Measurements from ENCODE around the gene USH1G.

USH1G gene

DNA sequence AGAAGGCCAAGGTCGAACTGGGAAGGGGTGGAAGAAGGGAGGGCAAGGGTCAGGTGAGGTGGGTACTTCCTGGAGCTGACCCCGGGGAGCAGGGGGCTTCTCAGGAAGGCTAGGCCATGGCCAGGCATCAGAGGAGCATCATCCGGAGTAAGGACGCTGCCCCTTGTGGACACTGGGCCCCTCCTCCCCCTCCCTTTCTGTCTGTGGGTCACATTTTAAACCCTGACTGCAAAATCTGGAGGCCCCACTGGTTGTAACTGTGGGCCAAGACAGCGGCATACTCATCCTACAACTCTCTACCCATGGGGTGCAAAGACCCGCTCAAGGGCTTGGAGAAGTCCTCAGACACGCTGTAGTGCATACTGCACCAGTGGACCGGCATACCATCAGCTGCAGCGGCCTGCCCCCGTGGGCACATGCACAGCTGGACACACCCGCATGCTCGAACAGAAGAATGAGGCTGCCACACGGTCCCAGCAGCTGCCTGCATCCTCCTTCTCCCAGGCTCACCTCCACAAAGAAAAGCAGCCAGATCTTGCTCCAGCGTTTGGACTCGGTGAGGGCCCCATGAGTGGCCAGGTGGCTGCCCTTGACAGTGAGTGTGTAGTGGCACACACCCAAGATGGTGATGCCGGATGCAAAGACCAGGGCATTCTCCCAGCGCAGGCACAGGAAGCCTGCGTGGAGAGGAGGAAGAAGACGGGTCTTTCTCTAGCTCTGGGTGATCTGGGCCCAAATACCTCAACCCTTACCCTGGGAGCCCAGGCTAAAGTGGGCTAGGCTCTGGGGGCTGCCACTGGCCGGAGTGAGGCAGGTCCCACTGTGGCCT lies 30.8 kb downstream of the USH1G start:
- Histone ChIP-seq H4K20me1 (ENCODE audit: insufficient read depth, low read length) (no peaks in the 10 kb centered on the region), H3K4me1 (ENCODE audit: low read length) (no peaks in the 10 kb centered on the region), H3K4me2 (ENCODE audit: low read length) (no peak overlapping the region), H3K27me3 (ENCODE audit: low read depth, low read length) (peaks cover 7% of the 10 kb centered on the region; the same call in 1 of the 2 replicates), H3K4me3 (ENCODE audit: low read length) (no peak overlapping the region), H3K27ac (ENCODE audit: low read length) (no peak overlapping the region), H3K36me3 (replicated peaks; ENCODE audit: low read depth, low read length) (no peaks in the 10 kb centered on the region), H3K9ac (ENCODE audit: low read length) (no peak overlapping the region), H3K9me3 (ENCODE audit: insufficient read depth, low read length) (no peaks in the 10 kb centered on the region), H2AFZ (ENCODE audit: low read depth, low read length) (no peak overlapping the region), H3K79me2 (ENCODE audit: low read length) (no peaks in the 10 kb centered on the region)
- no peak for TF ChIP-seq EZH2phosphoT487 (IDR thresholded peaks at IDR 0.05; ENCODE audit: low read depth)
- TF ChIP-seq, protein P1, sequence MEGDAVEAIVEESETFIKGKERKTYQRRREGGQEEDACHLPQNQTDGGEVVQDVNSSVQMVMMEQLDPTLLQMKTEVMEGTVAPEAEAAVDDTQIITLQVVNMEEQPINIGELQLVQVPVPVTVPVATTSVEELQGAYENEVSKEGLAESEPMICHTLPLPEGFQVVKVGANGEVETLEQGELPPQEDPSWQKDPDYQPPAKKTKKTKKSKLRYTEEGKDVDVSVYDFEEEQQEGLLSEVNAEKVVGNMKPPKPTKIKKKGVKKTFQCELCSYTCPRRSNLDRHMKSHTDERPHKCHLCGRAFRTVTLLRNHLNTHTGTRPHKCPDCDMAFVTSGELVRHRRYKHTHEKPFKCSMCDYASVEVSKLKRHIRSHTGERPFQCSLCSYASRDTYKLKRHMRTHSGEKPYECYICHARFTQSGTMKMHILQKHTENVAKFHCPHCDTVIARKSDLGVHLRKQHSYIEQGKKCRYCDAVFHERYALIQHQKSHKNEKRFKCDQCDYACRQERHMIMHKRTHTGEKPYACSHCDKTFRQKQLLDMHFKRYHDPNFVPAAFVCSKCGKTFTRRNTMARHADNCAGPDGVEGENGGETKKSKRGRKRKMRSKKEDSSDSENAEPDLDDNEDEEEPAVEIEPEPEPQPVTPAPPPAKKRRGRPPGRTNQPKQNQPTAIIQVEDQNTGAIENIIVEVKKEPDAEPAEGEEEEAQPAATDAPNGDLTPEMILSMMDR (IDR thresholded peaks at IDR 0.05; ENCODE audit: low read depth, low read length): no peak

DNA sequence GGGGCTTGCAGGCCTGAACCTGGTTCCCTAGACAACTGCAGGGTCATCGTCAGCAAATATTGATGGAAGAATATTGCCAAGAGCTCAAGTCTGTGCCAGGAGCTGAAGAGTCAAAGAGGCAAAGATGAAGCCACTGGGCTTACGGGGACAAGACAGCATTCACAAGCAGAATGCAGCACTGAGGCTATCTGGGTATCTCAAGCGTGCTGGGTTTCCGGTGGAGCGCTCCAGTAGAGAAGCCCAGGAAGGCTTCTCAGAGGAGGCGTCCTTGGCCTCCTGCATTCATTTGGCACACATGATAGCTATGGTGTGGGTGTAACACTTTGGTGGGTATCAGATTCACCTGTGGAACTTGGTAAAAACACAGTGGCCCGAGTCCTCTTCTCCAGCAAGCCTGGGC lies 32.5 kb downstream of the USH1G start:
- Histone ChIP-seq H3K9me3 (ENCODE audit: insufficient read depth, low read length) (no peaks in the 10 kb centered on the region), H3K27ac (ENCODE audit: low read length) (no peak overlapping the region), H3K36me3 (replicated peaks; ENCODE audit: low read depth, low read length) (no peaks in the 10 kb centered on the region), H2AFZ (ENCODE audit: low read depth, low read length) (no peak overlapping the region), H3K4me3 (ENCODE audit: low read length) (no peak overlapping the region), H3K79me2 (ENCODE audit: low read length) (no peaks in the 10 kb centered on the region), H4K20me1 (ENCODE audit: insufficient read depth, low read length) (no peaks in the 10 kb centered on the region), H3K4me1 (ENCODE audit: low read length) (no peaks in the 10 kb centered on the region), H3K4me2 (ENCODE audit: low read length) (no peak overlapping the region), H3K27me3 (ENCODE audit: low read depth, low read length) (no peaks in the 10 kb centered on the region), H3K9ac (ENCODE audit: low read length) (no peak overlapping the region)
- TF ChIP-seq, protein P1 (IDR thresholded peaks at IDR 0.05; ENCODE audit: low read depth, low read length): no peak
- TF ChIP-seq EZH2phosphoT487 (IDR thresholded peaks at IDR 0.05; ENCODE audit: low read depth): no peak

DNA sequence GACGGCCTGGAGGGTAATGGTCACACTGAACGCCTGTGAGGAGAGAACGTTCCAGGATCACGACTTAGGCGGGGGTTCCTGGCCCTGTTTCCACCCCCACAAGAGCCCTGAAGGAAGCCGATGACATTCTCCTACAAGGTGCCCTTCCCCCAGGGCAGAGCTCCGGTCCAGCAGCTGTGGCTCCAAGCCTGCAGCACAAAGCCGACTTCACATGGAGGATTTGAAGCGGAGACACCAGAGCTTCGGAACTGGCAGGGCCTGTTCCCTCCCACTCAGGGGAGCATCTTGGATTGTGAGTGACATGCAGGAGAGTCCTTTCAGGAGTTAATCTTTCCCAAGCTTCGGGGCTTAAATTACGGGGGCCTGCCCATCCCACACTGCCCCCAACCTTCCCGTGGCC lies 34.6 kb downstream of the USH1G start:
- TF ChIP-seq, protein P1 (IDR thresholded peaks at IDR 0.05; ENCODE audit: low read depth, low read length): no peak
- TF ChIP-seq EZH2phosphoT487 (IDR thresholded peaks at IDR 0.05; ENCODE audit: low read depth): no peak
- no peak overlapping the region for H3K4me3 ChIP-seq (ENCODE audit: low read length)
- H3K79me2 ChIP-seq (ENCODE audit: low read length): no peaks in the 10 kb centered on the region
- no peaks in the 10 kb centered on the region for H3K36me3 ChIP-seq (replicated peaks; ENCODE audit: low read depth, low read length)
- no peak overlapping the region for H3K4me2 ChIP-seq (ENCODE audit: low read length)
- no peak overlapping the region for H3K9ac ChIP-seq (ENCODE audit: low read length)
- no peaks in the 10 kb centered on the region for H3K9me3 ChIP-seq (ENCODE audit: insufficient read depth, low read length)
- no peaks in the 10 kb centered on the region for H3K27me3 ChIP-seq (ENCODE audit: low read depth, low read length)
- no peaks in the 10 kb centered on the region for H3K4me1 ChIP-seq (ENCODE audit: low read length)
- no peak overlapping the region for H2AFZ ChIP-seq (ENCODE audit: low read depth, low read length)
- H3K27ac ChIP-seq (ENCODE audit: low read length): no peak overlapping the region
- no peaks in the 10 kb centered on the region for H4K20me1 ChIP-seq (ENCODE audit: insufficient read depth, low read length)

DNA sequence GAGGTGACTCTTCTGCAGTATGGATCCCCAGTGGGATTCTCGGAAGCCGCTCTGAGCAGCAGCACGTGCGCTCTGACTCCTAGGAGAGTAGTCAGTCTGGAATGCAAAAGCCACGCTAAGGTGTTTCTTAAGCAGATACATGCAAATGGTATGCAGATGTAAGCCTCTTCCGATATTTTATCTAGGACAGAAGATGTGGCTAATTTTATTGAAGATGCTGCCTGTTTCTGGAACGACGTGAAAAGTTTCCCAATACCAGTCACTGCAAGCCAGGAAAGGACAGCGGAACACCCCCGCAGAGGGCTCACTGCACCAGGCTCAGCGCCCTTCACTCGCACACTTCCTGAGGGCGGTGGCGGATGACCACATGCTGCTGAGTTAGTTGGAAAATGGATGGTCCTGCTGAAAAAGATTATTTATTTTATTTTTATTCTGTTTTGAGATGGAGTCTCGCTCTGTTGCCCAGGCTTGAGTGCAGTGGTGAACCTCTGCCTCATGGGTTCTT lies 39.8 kb downstream of the USH1G start:
- TF ChIP-seq EZH2phosphoT487 (IDR thresholded peaks at IDR 0.05; ENCODE audit: low read depth): no peak
- TF ChIP-seq, protein P1 (IDR thresholded peaks at IDR 0.05; ENCODE audit: low read depth, low read length): no peak
- Histone ChIP-seq H3K79me2 (ENCODE audit: low read length) (no peaks in the 10 kb centered on the region), H3K27ac (ENCODE audit: low read length) (no peak overlapping the region), H4K20me1 (ENCODE audit: insufficient read depth, low read length) (no peaks in the 10 kb centered on the region), H3K4me3 (ENCODE audit: low read length) (no peak overlapping the region), H2AFZ (ENCODE audit: low read depth, low read length) (no peak overlapping the region), H3K9me3 (ENCODE audit: insufficient read depth, low read length) (no peaks in the 10 kb centered on the region), H3K4me1 (ENCODE audit: low read length) (no peaks in the 10 kb centered on the region), H3K36me3 (replicated peaks; ENCODE audit: low read depth, low read length) (no peaks in the 10 kb centered on the region), H3K9ac (ENCODE audit: low read length) (no peak overlapping the region), H3K27me3 (ENCODE audit: low read depth, low read length) (no peaks in the 10 kb centered on the region), H3K4me2 (ENCODE audit: low read length) (no peak overlapping the region)
